GM19240 (cell line): ENCODE measurements around the gene PTPRD.

ENCODE experiments used
- DNase-seq: peaks from one replicate; pipeline ENCODE4 v3.0.0; 2011; ENCODE audit warnings: low spot score; ENCODE audit not compliant: insufficient read length

PTPRD gene

DNA sequence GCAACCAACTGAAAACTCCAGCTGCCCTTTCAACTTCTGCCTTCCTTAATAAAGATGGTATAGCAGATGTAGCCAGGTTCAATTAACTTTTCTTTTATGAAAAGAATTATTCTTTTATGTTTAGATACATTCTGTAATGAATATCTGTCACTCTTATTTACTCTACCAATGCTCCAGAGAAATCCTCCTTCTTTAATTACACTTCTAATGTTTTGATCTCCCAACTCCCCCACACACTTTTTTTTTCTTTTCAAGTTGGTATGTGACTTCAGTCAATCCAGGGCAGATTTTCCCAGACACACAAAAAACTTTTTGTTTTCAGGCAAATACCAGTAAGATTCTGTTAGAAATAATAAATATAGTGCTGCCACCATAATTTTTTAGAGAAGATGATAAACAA is 1813.2 kb downstream of the PTPRD start:
- no peak for DNase-seq

DNA sequence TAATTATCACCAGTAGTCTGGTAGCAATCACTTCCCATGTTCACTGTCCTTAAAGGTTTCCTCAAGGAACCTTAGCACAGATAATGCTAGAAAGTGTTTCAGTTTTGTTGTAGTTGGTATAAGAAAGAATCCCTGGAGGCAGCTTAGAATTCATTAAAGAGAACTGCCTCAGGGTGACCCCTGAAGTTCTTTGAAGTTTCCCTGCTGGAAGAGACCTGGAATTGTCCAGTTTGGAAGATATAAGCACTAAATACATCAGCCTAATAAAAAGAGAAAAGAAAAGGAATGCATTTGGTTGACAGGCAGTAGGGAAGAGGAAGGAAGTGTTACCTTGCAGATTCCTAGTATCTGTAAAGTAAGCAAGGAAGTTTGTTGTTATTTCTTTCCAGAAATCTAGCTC is 1813.6 kb downstream of the PTPRD start:
- no peak for DNase-seq

DNA sequence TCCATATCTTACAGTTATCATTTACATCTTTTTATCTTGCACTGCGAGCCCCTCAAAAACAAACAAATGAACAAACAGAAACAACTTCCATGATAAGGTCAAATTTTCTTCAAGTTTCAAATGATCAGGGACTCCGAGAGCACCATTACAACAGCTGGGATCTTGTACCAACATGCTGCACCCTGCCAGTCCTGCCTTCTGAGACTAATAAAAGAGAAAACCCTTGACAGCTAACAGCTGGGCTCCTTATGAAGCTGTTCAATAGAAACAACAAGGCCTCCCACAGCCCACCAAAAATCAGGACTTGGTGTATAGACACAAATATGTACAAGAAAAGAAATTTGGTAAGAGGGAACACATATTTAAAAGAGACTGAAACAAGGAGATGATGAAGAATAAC is 1828.0 kb downstream of the PTPRD start:
- DNase-seq, result no peak

DNA sequence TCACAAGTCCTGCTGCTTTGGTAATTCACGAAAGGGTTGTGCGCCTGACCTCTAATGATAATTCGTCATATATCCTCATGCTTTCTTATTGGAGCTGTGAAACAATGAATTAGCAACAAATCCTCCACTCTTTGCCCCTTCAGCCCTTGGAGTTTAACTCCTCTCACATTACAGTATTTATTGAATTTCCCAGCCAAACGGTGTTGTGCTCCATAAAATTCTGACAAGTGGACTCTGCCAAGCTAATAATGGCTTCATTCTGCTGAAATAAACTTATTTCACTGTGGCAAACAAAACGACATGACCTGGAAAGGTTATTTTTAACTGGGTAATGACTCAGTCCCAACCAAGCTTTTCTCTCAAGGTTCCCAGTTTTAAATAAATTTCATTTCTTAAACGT is 1828.9 kb downstream of the PTPRD start:
- no peak for DNase-seq

DNA sequence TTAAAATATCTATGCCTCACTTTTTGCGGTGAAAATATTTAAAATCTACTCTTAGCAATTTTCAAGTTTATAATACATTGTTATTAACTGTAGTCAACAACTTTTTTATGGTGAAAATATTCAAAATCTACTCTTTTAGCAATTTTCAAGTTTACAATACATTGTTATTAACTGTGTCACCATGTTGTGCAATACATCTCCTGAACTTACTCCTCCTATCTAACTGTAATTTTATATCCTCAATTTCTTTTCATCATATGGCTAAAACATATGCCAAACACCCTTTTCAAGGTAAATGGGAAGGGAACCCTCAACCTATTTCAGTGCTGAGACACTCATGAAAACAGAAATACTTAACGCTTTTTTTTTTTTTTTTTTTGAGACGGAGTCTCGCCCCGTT is 1830.6 kb downstream of the PTPRD start:
- DNase-seq, result no peak

GRCh38 chr9:8781458-8781857 is 1831.3 kb downstream of the PTPRD start:
- no peak for DNase-seq

DNA sequence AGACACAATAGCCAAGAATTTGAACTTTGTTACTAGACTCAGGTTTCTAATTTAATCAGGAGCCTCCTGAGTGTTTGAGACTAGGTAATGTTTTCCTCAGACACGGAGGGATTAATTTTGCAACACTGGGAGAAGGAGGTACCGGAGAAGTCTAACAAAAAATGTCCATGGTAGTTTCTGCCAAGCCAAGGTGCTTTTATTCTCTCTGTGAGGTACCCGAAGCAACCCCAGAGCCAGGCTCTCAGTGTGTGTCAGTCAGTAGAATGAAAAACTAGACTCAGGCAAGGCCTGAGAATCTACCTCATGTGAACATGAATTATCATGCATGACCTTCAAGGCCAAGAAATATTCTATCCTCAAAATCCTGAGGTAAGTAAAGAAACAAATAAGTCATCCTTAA is 1832.4 kb downstream of the PTPRD start:
- no peak for DNase-seq

- no peak for DNase-seq
Measured at GRCh38 chr9:8779478-8779877, 1833.3 kb downstream of the PTPRD start.

DNA sequence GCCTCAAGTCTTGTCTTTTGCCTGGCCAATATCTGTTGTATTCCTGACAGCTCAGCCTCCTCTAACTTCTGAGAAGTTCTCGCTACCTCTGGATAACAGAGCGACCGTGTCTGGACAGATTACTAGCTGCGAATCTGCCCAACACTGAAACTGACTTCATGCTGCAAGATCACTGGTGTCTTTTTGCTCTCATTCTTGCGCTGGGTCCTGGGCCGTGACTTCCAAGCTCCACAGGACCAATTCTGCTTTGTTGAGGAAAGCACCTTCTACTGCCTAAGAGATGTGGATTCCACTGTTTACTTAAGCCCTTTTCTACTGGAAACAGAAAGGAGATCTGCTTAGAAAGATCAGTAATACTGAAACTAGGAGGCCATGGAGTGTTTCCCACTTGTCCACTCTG is 1834.4 kb downstream of the PTPRD start:
- no peak for DNase-seq

DNA sequence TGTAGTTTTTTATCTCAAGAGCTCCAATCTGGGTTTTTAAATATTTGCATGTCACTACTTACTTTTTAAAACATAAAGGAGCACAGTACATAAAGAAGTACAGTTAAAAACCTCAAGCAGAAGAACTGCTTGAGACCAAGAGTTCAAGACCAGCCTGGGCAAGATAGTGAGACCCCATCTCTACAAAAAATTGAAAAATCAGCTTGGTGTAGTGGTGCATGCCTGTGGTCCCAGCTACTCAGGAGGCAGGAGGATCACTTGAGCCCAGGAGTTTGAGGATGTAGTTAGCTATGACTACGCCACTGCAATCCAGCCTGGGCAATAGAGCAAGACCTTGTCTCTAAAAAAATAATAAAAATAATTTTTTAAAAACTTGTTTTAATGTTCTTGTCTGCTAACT is 1840.5 kb downstream of the PTPRD start:
- DNase-seq, result no peak

- DNase-seq, result no peak
Measured at GRCh38 chr9:8769153-8769552, 1843.6 kb downstream of the PTPRD start.

DNA sequence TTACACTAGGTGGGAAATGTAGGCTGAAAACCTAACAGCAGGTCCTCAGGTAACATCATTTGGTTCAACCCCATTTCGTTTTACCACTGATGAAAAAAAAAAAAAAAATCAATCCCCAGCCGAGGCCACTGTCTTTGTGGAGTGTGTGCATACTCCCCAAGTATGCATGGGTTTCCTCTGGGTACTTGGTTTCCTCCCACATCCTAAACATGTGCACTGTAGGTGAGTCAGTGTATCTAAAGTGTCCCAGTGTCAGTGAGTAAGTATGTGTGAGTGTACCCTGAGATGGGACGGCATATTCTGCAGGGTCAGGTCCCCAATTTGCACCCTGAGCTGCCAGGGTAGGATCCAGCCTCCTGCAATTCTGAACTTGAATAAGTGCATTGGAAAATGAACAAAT is 1846.7 kb downstream of the PTPRD start:
- DNase-seq, result no peak

GRCh38 chr9:8764051-8764450 is 1848.8 kb downstream of the PTPRD start:
- no peak for DNase-seq

GRCh38 chr9:8762479-8763085 is 1850.2 kb downstream of the PTPRD start:
- DNase-seq, result no peak

DNA sequence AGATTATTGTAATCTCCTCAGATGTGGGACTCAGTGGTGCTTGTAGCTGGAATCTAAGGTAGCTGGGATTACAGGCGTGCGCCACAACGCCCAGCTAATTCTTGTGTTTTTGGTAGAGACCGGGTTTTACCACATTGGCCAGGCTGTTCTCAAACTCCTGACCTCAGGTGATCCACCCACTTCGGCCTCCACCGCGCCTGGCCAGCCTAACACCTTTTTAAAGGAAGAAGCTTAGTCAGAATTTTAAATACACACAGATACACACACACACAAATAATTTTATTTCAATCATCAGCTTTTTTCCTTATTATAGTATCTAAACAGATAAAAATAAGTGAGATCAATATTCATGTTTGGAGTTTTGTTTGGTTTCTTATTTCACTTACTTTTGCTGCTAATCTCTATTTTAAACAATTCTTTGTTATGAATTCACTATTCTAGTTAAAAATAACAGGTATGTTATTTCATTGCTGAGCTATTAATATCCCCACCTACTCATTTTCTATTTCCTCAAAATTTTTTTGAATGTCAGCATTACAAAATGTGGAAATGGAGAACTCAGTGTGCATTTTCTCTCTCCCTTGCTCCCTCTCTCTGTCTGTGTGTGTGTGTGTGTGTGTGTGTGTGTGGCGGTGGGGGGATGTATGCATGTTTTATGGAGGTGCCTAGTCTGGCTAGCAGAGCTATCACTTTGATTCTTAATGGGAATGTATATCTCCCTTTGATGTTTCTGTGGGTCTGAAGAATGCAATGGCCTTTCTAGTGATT is 1852.6 kb downstream of the PTPRD start:
- DNase-seq, result no peak

DNA sequence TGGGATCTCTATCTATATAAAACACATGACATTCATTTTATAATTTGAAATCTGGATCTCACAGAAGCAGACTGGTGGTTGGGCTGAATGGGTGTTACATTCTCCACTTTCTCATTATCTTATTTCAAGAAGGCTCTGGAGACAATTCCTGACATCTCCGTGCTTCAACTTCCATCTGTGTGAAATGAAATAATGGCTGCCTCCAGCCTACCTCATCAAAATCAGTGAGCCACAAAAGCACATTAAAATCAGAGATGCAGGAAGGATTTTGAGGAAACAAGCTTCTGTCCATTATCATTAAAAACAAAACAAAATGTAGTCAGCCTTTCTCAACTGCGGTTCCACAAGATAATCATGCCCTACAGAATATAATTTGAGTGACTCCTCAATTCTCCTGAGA is 1854.9 kb downstream of the PTPRD start:
- no peak for DNase-seq

- DNase-seq, result no peak
Measured at GRCh38 chr9:8754751-8755150, 1858.1 kb downstream of the PTPRD start.

DNA sequence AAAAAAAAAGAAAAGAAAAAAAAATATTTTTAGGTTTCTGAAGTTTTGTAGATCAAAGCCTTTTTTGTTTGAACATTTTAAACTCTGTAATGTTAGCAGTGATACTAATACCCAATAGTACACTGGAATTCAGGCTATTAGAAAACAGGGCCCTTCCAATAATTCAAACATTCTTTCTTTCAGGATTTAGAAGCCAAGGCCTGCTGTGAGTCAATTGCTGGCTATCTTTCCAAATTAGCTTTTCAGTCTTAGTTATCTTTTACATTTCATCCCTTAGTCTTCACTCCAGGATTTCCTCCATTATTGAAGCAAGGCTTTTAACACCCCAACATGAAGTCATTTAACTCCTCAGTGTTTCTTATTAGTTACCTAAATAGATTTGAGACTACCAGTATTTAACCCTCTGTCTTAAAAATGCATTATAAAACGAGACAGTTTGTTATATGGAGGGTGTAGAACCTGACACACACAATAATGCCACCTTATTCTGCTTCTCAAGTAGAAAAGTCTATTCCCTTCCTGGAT is 1861.3 kb downstream of the PTPRD start:
- no peak for DNase-seq

- DNase-seq, result no peak
Measured at GRCh38 chr9:8750639-8751051, 1862.2 kb downstream of the PTPRD start.

DNA sequence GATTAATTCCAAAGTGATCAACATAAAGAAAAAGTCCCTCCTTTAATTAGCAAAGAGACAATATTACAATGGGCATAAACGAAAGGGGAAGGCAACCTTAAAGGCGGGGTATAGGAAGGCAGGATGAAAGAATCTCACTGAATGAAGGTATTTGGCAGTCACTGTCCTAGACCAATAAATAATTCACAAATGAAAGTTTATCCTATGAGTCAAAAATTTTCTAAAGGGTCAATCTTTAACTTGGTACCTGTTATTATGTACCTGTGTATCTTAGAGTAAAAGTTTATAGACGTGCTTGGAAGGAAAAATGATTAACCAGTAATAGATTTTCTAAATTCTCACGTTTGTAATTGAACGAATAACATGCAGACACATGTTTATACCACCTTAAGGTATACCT is 1867.5 kb downstream of the PTPRD start:
- no peak for DNase-seq

DNA sequence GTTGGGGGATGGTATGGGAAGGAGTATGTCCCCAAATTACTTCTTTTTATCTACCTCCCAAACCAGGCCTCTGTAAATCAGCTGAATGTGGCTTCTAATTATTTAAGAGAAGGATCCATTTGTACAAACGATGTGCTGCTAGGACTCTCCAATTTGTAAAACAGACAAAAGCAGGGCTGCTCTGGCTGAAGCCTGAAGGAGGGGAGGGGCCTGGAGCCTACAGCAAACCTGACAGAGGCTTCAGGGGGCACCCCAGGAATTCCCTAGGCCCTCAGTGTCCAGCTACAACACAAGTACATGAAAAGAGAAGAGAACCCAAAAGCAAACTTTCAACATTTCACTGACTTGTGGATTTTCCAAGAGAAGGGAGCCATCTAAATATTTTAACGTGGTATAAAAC is 1873.9 kb downstream of the PTPRD start:
- no peak for DNase-seq

GRCh38 chr9:8736805-8737204 is 1876.0 kb downstream of the PTPRD start:
- no peak for DNase-seq

- no peak for DNase-seq
Measured at GRCh38 chr9:8734760-8735159, 1878.0 kb downstream of the PTPRD start.
